Stimulated activated naive CD8-positive, alpha-beta T cell treated with anti-CD3 and anti-CD28 coated beads, Interleukin-15, Interleukin-2, amounts not matched to agents 100 U/mL and 50 U/mL, for 24 hours (primary cell): ENCODE results near the gene FNDC3B.

Source experiments
- ATAC-seq: fragments of 150-1000 bp; cut with Tn5 transposase; one replicate; pipeline ENCODE4 v1.10.0; 2021
- DNase-seq: peaks from one replicate; pipeline ENCODE4 v3.0.0; 2021

Gene FNDC3B

GRCh38 chr3:172115787-172116186 is 76.4 kb downstream of the FNDC3B start:
- ATAC-seq (no peak), DNase-seq (no peak)

- ATAC-seq = no peak
- DNase-seq = no peak
Measured at GRCh38 chr3:172118019-172118418, 78.6 kb downstream of the FNDC3B start.

- ATAC-seq (no peak), DNase-seq (no peak)
Measured at GRCh38 chr3:172119266-172119969, 80.0 kb downstream of the FNDC3B start.

GRCh38 chr3:172120912-172121311 is 81.5 kb downstream of the FNDC3B start:
- ATAC-seq (no peak), DNase-seq (no peak)

- DNase-seq = no peak
- ATAC-seq = no peak
Measured at GRCh38 chr3:172121981-172122380, 82.6 kb downstream of the FNDC3B start.

GRCh38 chr3:172124271-172124670 is 84.9 kb downstream of the FNDC3B start:
- DNase-seq = no peak
- no peak for ATAC-seq

- DNase-seq = no peak
- ATAC-seq = no peak
Measured at GRCh38 chr3:172125053-172125452, 85.7 kb downstream of the FNDC3B start.

- ATAC-seq (peak; percentile 44), DNase-seq (peak; percentile 26)
Measured at GRCh38 chr3:172125963-172126457, 86.6 kb downstream of the FNDC3B start.

GRCh38 chr3:172126741-172127140 is 87.4 kb downstream of the FNDC3B start:
- DNase-seq (no peak), ATAC-seq (no peak)

GRCh38 chr3:172127141-172127540 is 87.8 kb downstream of the FNDC3B start:
- DNase-seq (no peak), ATAC-seq (no peak)

- no peak for DNase-seq
- no peak for ATAC-seq
Measured at GRCh38 chr3:172127929-172128580, 88.7 kb downstream of the FNDC3B start.

GRCh38 chr3:172128858-172129257 is 89.5 kb downstream of the FNDC3B start:
- ATAC-seq = no peak
- no peak for DNase-seq

GRCh38 chr3:172129498-172129849 is 90.1 kb downstream of the FNDC3B start:
- ATAC-seq = no peak
- no peak for DNase-seq

- ATAC-seq = peak; percentile 91
- peak; percentile 69 for DNase-seq
Measured at GRCh38 chr3:172129850-172130716, 90.7 kb downstream of the FNDC3B start.

GRCh38 chr3:172130717-172131050 is 91.3 kb downstream of the FNDC3B start:
- no peak for ATAC-seq
- no peak for DNase-seq

GRCh38 chr3:172131746-172132145 is 92.4 kb downstream of the FNDC3B start:
- DNase-seq (no peak), ATAC-seq (no peak)

- ATAC-seq (peak; percentile 33), DNase-seq (no peak)
Measured at GRCh38 chr3:172132159-172132586, 92.8 kb downstream of the FNDC3B start.

GRCh38 chr3:172132721-172133311 is 93.4 kb downstream of the FNDC3B start:
- ATAC-seq = no peak
- no peak for DNase-seq

GRCh38 chr3:172133838-172134237 is 94.5 kb downstream of the FNDC3B start:
- ATAC-seq (no peak), DNase-seq (no peak)

- DNase-seq (no peak), ATAC-seq (no peak)
Measured at GRCh38 chr3:172134352-172134751, 95.0 kb downstream of the FNDC3B start.

- DNase-seq = no peak
Measured at GRCh38 chr3:172135185-172135584, 95.8 kb downstream of the FNDC3B start.

GRCh38 chr3:172135820-172136219 is 96.4 kb downstream of the FNDC3B start:
- ATAC-seq = no peak

More at GRCh38 chr3:172135185-172135584, 95.8 kb downstream of the FNDC3B start:
- no peak for ATAC-seq

GRCh38 chr3:172136330-172136729 is 97.0 kb downstream of the FNDC3B start:
- no peak for DNase-seq
- ATAC-seq = no peak

More at GRCh38 chr3:172135820-172136219, 96.4 kb downstream of the FNDC3B start:
- DNase-seq = no peak
